Astrocyte (in vitro differentiated cells and primary cell): ENCODE measurements around the gene SAMD14. TPM values are rescaled to one million over a fixed set of nuclear protein-coding genes. Genes with fewer than 3 reads are reported as not detected.
A peak's percentile ranks its signal among the peaks of the same experiment; 100 is the strongest.

Experiments
- DNase-seq: peaks from one replicate; pipeline ENCODE4 v3.0.0-alpha.2; 2010; ENCODE audit warnings: low read depth
- FAIRE-seq: peaks from 2 replicates; lab custom pipeline; 2011; peaks lifted over from hg19 to GRCh38; lab: Jason Lieb, UNC
- H2AFZ ChIP-seq: 2 replicates; pipeline ENCODE4 v1.6.0; 2012; ENCODE audit warnings: low read depth, low read length, inconsistent platforms
- H3K27ac ChIP-seq: 2 replicates; pipeline ENCODE4 v1.5.1; 2011; ENCODE audit warnings: low read depth, low read length, inconsistent platforms
- H3K27me3 ChIP-seq: 2 replicates; pipeline ENCODE4 v1.6.0; 2011; ENCODE audit warnings: low read length, inconsistent platforms; ENCODE audit not compliant: insufficient read depth
- H3K36me3 ChIP-seq: 2 replicates; pipeline ENCODE4 v1.5.1; 2011; ENCODE audit warnings: low read length, inconsistent platforms; ENCODE audit not compliant: insufficient read depth
- H3K4me1 ChIP-seq: 2 replicates; pipeline ENCODE4 v1.5.1; 2011; ENCODE audit warnings: low read length, inconsistent platforms; ENCODE audit not compliant: insufficient read depth
- H3K4me2 ChIP-seq: 2 replicates; pipeline ENCODE4 v1.6.0; 2012; ENCODE audit warnings: low read length, inconsistent platforms
- H3K4me3 ChIP-seq: 2 replicates; pipeline ENCODE4 v1.5.1; 2011; ENCODE audit warnings: low read depth, mild to moderate bottlenecking, low read length, inconsistent platforms; ENCODE audit not compliant: insufficient read depth
- H3K79me2 ChIP-seq: 2 replicates; pipeline ENCODE4 v1.6.0; 2012; ENCODE audit warnings: mild to moderate bottlenecking, low read length, inconsistent platforms; ENCODE audit not compliant: insufficient read depth
- H3K9ac ChIP-seq: 2 replicates; pipeline ENCODE4 v1.6.0; 2012; ENCODE audit warnings: mild to moderate bottlenecking, low read length, inconsistent platforms
- H3K9me3 ChIP-seq: 2 replicates; pipeline ENCODE4 v1.5.1; 2012; ENCODE audit warnings: low read depth, mild to moderate bottlenecking, low read length, inconsistent platforms; ENCODE audit not compliant: insufficient read depth
- H4K20me1 ChIP-seq: 2 replicates; pipeline ENCODE4 v1.6.0; 2012; ENCODE audit warnings: low read length, inconsistent platforms; ENCODE audit not compliant: insufficient read depth
- H3K27ac Mint-ChIP-seq: one replicate; pipeline ENCODE4 v1.8.0; 2021; ENCODE audit warnings: mild to moderate bottlenecking, mixed read lengths; ENCODE audit not compliant: unreplicated experiment
- H3K27me3 Mint-ChIP-seq: one replicate; pipeline ENCODE4 v1.8.0; 2021; ENCODE audit warnings: low read depth, mixed read lengths; ENCODE audit not compliant: unreplicated experiment
- H3K36me3 Mint-ChIP-seq: one replicate; pipeline ENCODE4 v1.8.0; 2021; ENCODE audit warnings: low read depth, mixed read lengths; ENCODE audit not compliant: unreplicated experiment
- H3K4me1 Mint-ChIP-seq: one replicate; pipeline ENCODE4 v1.8.0; 2021; ENCODE audit warnings: low read depth, mixed read lengths; ENCODE audit not compliant: unreplicated experiment
- H3K4me3 Mint-ChIP-seq: one replicate; pipeline ENCODE4 v1.8.0; 2021; ENCODE audit warnings: mild to moderate bottlenecking, moderate library complexity, mixed read lengths; ENCODE audit not compliant: unreplicated experiment
- H3K9me3 Mint-ChIP-seq: one replicate; pipeline ENCODE4 v1.8.0; 2021; ENCODE audit warnings: mild to moderate bottlenecking, mixed read lengths; ENCODE audit not compliant: unreplicated experiment
- CTCF ChIP-seq: IDR thresholded peaks from 2 replicates; pipeline ENCODE4 v1.5.1; 2011; ENCODE audit warnings: low read depth, mild to moderate bottlenecking, inconsistent platforms, low read length, moderate library complexity; ENCODE audit not compliant: insufficient read depth
- EZH2 ChIP-seq: IDR thresholded peaks from 2 replicates; pipeline ENCODE4 v1.6.1; 2012; ENCODE audit warnings: mild to moderate bottlenecking, low read length, inconsistent platforms; ENCODE audit not compliant: insufficient read depth
- total RNA-seq: library from RNA; stranded (reverse); gene quantifications from 2 replicates; pipeline ENCODE4 v1.2.1, GENCODE V29; 2021

Gene SAMD14
- total RNA-seq, 1 donor from 2014 or later, result 10.8 TPM

GRCh38 chr17:50095626-50096037, 34.3 kb downstream of the SAMD14 start:
- H3K4me1 ChIP-seq, result peaks cover 20% of the 10 kb centered on the region
- peak overlapping the region; percentile 64 for H2AFZ ChIP-seq
- FAIRE-seq (no peak), DNase-seq (no peak)
- peak overlapping the region; percentile 94 for H3K4me3 Mint-ChIP-seq
- peaks cover 5% of the 10 kb centered on the region for H3K79me2 ChIP-seq
- TF ChIP-seq CTCF, result no peak
- TF ChIP-seq EZH2, result no peak
- H3K36me3 ChIP-seq, result peaks cover 3% of the 10 kb centered on the region
- peaks cover 12% of the 10 kb centered on the region for H3K4me1 Mint-ChIP-seq
- peak overlapping the region; percentile 92 for H3K4me2 ChIP-seq
- peak overlapping the region; percentile 79 for H3K4me3 ChIP-seq
- peaks cover 8% of the 10 kb centered on the region for H4K20me1 ChIP-seq
- no peaks in the 10 kb centered on the region for H3K9me3 ChIP-seq
- H3K27me3 ChIP-seq, result no peaks in the 10 kb centered on the region
- H3K9me3 Mint-ChIP-seq, result no peaks in the 10 kb centered on the region
- H3K36me3 Mint-ChIP-seq, result peaks cover 6% of the 10 kb centered on the region
- H3K27ac ChIP-seq, result no peak overlapping the region
- H3K27ac Mint-ChIP-seq, result peak overlapping the region; percentile 63
- H3K9ac ChIP-seq, result peak overlapping the region; percentile 84
- peaks cover 2% of the 10 kb centered on the region for H3K27me3 Mint-ChIP-seq

GRCh38 chr17:50094753-50095619, 35.0 kb downstream of the SAMD14 start, which contains the start of gene PDK2:
PDK2 (plus strand) TSS chr17:50095351; CDS start chr17:50095436, 85 bp downstream.
- Histone ChIP-seq H3K9ac (peak within 1 kb of the TSS; percentile 84), H3K4me3 (peak within 1 kb of the TSS; percentile 79), H3K4me2 (peak within 1 kb of the TSS; percentile 92), H3K9me3 (no peaks in the 10 kb centered on the region), H2AFZ (peak within 1 kb of the TSS; percentile 64), H3K27ac (peak within 1 kb of the TSS; percentile 43), H3K4me1 (peaks cover 16% of the 10 kb centered on the region), H3K27me3 (no peaks in the 10 kb centered on the region), H4K20me1 (peaks cover 8% of the 10 kb centered on the region), H3K36me3 (peaks cover 8% of the 10 kb centered on the region), H3K79me2 (peaks cover 5% of the 10 kb centered on the region)
- DNase-seq, result peak; percentile 91
- no peak for FAIRE-seq
- TF ChIP-seq CTCF (no peak), EZH2 (no peak)
- Mint-ChIP-seq H3K4me1 (peaks cover 9% of the 10 kb centered on the region), H3K9me3 (no peaks in the 10 kb centered on the region), H3K4me3 (peak within 1 kb of the TSS; percentile 94), H3K36me3 (peaks cover 6% of the 10 kb centered on the region), H3K27me3 (peaks cover 2% of the 10 kb centered on the region), H3K27ac (peak within 1 kb of the TSS; percentile 87)
